SK-N-SH (cell line): ENCODE data around the gene EFEMP2. TPM values are rescaled to one million over a fixed set of nuclear protein-coding genes. Genes with fewer than 3 reads are reported as not detected.
A peak's percentile ranks its signal among the peaks of the same experiment; 100 is the strongest.

Source experiments
- CTCF ChIA-PET: fragments of 300-600, 350-600 bp; formaldehyde crosslinking; extraction: SDS; loops from one replicate; lab custom pipeline; 2021; lab: Yijun Ruan, JAX
- POLR2A ChIA-PET: fragments of 350-600 bp; sonication (Branson Sonifier 250); formaldehyde crosslinking; extraction: SDS; loops from one replicate; lab custom pipeline; 2020; ENCODE audit warnings: antibody characterized with exemption, inconsistent platforms; lab: Yijun Ruan, JAX
- DNase-seq: peaks from one replicate; pipeline ENCODE4 v3.0.0; 2012
- H2AFZ ChIP-seq: fragments of 200-600 bp; sonication (generic); 2 replicates; pipeline ENCODE4 v1.8.1; 2016; ENCODE audit warnings: antibody characterized with exemption, mild to moderate bottlenecking, low read depth
- H3F3A ChIP-seq: fragments of 200-600 bp; sonication (generic); replicated peaks from 2 replicates; pipeline ENCODE3; 2016; ENCODE audit warnings: antibody characterized with exemption, mild to moderate bottlenecking; ENCODE audit not compliant: insufficient read depth
- H3K27ac ChIP-seq, 2 experiments: fragments of 200-500 bp in 1 of 2; fragments of 200-600 bp in 1 of 2; sonication (Bioruptor generic) in 1 of 2; sonication (generic), shearing (Covaris generic) in 1 of 2; 2 replicates each; pipeline versions ENCODE4 v1.5.1 to v1.6.1; 2014 to 2016; ENCODE audit warnings: low read depth in 2 of 2, inconsistent platforms in 1 of 2, low read length in 1 of 2, mild to moderate bottlenecking in 1 of 2, mixed read lengths in 1 of 2
- H3K27me3 ChIP-seq: fragments of 200-600 bp; sonication (generic), shearing (Covaris generic); 2 replicates; pipeline ENCODE4 v1.6.1; 2016; ENCODE audit warnings: mixed run types; ENCODE audit not compliant: insufficient read depth
- H3K36me3 ChIP-seq, 2 experiments: fragments of 200-500 bp in 1 of 2; fragments of 200-600 bp in 1 of 2; sonication (Bioruptor generic) in 1 of 2; sonication (generic) in 1 of 2; replicated peaks in 1 of 2; 2 replicates each; pipeline versions ENCODE3 to v1.5.1; 2014 to 2016; ENCODE audit warnings: low read length in 1 of 2, mild to moderate bottlenecking in 1 of 2; ENCODE audit not compliant: insufficient read depth in 2 of 2, control insufficient read depth in 1 of 2
- H3K4me1 ChIP-seq, 2 experiments: fragments of 200-500 bp in 1 of 2; fragments of 200-600 bp in 1 of 2; sonication (Bioruptor generic) in 1 of 2; sonication (generic), shearing (Covaris generic) in 1 of 2; 2 replicates each; pipeline versions ENCODE4 v1.5.1 to v1.6.1; 2014 to 2016; ENCODE audit warnings: low read depth in 1 of 2, low read length in 1 of 2, mixed run types in 1 of 2; ENCODE audit not compliant: insufficient read depth in 2 of 2, control insufficient read depth in 1 of 2
- H3K4me2 ChIP-seq: fragments of 200-600 bp; sonication (generic), shearing (Covaris generic); 2 replicates; pipeline ENCODE4 v1.6.1; 2017; ENCODE audit warnings: mixed run types
- H3K4me3 ChIP-seq, 2 experiments: fragments of 200-500 bp in 1 of 2; fragments of 200-600 bp in 1 of 2; sonication (Bioruptor generic) in 1 of 2; sonication (generic), shearing (Covaris generic) in 1 of 2; 2 replicates each; pipeline versions ENCODE4 v1.5.1 to v1.8.1; 2014 to 2016; ENCODE audit warnings: low read depth in 2 of 2, inconsistent platforms in 1 of 2, low read length in 1 of 2, mild to moderate bottlenecking in 1 of 2, mixed read lengths in 1 of 2, moderate library complexity in 1 of 2
- H3K79me2 ChIP-seq: fragments of 200-600 bp; sonication (generic); 2 replicates; pipeline ENCODE4 v1.8.1; 2017; ENCODE audit warnings: mild to moderate bottlenecking; ENCODE audit not compliant: insufficient read depth
- H3K9ac ChIP-seq: fragments of 200-600 bp; sonication (generic); 2 replicates; pipeline ENCODE4 v1.6.1; 2017; ENCODE audit warnings: mixed run types
- H3K9me2 ChIP-seq: fragments of 200-600 bp; sonication (generic); 2 replicates; pipeline ENCODE4 v1.6.1; 2017; ENCODE audit warnings: mixed run types
- H3K9me3 ChIP-seq: fragments of 200-600 bp; sonication (generic); 2 replicates; pipeline ENCODE4 v1.6.1; 2017; ENCODE audit warnings: mixed run types, mild to moderate bottlenecking, moderate library complexity
- H4K20me1 ChIP-seq: fragments of 200-600 bp; sonication (generic); 2 replicates; pipeline ENCODE4 v1.6.1; 2017; ENCODE audit warnings: mild to moderate bottlenecking, mixed run types; ENCODE audit not compliant: insufficient read depth
- EP300 ChIP-seq, 2 experiments: IDR thresholded peaks; 2 replicates each; pipeline versions ENCODE4 v1.4.0 to v1.6.1; 2012; ENCODE audit warnings: borderline replicate concordance in 1 of 2, low read depth in 1 of 2, low read length in 1 of 2
- FOSL2 ChIP-seq: IDR thresholded peaks from 2 replicates; pipeline ENCODE4 v1.4.0; 2012; ENCODE audit warnings: low read depth, mild to moderate bottlenecking, moderate library complexity, borderline replicate concordance
- FOXJ3 ChIP-seq: sonication (generic); formaldehyde crosslinking; IDR thresholded peaks from 2 replicates; pipeline ENCODE4 v1.5.1; 2020; ENCODE audit warnings: mild to moderate bottlenecking, missing genetic modification reagents
- MEF2A ChIP-seq: IDR thresholded peaks from 2 replicates; pipeline ENCODE4 v1.4.0; 2012; ENCODE audit warnings: low read depth, borderline replicate concordance
- NRF1 ChIP-seq: IDR thresholded peaks from 2 replicates; pipeline ENCODE4 v1.6.1; 2012; ENCODE audit warnings: low read depth, mild to moderate bottlenecking, low read length
- RAD21 ChIP-seq: IDR thresholded peaks from 2 replicates; pipeline ENCODE4 v1.6.1; 2012; ENCODE audit warnings: mild to moderate bottlenecking, low read length
- RCOR1 ChIP-seq: fragments of 150-350 bp; IDR thresholded peaks from 2 replicates; pipeline ENCODE4 v1.6.1; 2017; ENCODE audit warnings: antibody characterized with exemption, low read length
- SMC3 ChIP-seq: IDR thresholded peaks from 2 replicates; pipeline ENCODE4 v1.6.1; 2012; ENCODE audit warnings: low read depth, low read length, improper control_type of control experiment
- TCF12 ChIP-seq: IDR thresholded peaks from 2 replicates; pipeline ENCODE4 v1.4.0; 2012
- YY1 ChIP-seq: IDR thresholded peaks from 2 replicates; pipeline ENCODE4 v1.4.0; 2012; ENCODE audit warnings: low read depth, mild to moderate bottlenecking
- WGBS: methylation state at CpG from one replicate; pipeline ENCODE4 v1.1.6; 2017; ENCODE audit warnings: low lambda C conversion rate; 5-methylcytosine and 5-hydroxymethylcytosine counted together
- polyA plus RNA-seq, 3 experiments: library from polyadenylated mRNA; depleted of rRNA; stranded (reverse); fragments of >200 nt; gene quantifications; 2 replicates each; pipeline ENCODE4 v1.2.3, GENCODE V29; 2012
- TF ChIP-seq, protein P1 (sequence below): IDR thresholded peaks from 2 replicates; pipeline ENCODE4 v1.4.0; 2012; ENCODE audit warnings: low read depth, borderline replicate concordance
- TF ChIP-seq, protein P2 (sequence below): fragments of 150-350 bp; IDR thresholded peaks from 2 replicates; pipeline ENCODE4 v1.6.1; 2016; ENCODE audit warnings: mild to moderate bottlenecking, low read depth, low read length
- TF ChIP-seq, protein P3 (sequence below): IDR thresholded peaks from 2 replicates; pipeline ENCODE4 v1.4.0; 2012; ENCODE audit warnings: low read depth, borderline replicate concordance
- TF ChIP-seq, protein P4 (sequence below): fragments of 150-350 bp; IDR thresholded peaks from 2 replicates; pipeline ENCODE4 v1.6.1; 2017; ENCODE audit warnings: antibody characterized with exemption, low read length, low read depth, borderline replicate concordance

EFEMP2 gene
- polyA plus RNA-seq, 1 of the 3 experiments (the other 2 are of a cell fraction), result 203 TPM

DNA sequence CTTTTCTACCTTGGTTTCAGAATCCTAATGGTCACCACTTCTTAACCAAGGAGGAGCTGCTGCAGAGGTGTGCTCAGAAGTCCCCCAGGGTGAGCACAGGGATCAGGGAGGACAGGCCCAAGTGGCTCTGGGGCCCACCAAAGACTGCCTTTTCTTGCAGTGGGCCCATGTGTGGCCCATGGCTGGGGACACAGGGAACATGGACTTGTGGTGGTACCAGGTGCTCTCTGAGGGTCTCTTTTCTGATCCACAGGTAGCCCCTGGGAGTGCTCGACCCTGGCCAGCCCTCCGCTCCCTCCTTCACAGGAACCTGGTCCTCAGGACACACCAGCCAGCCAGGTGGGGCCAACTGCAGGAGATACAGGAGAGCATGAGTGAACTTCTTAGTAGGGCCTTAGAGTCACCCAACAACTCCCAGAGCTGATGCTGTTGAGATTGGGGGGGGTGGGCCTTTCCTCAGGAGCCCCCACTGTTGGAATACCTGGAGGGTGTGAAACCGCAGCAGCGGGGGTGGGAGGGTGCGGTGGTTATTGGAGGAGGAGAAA lies 10.3 kb downstream of the EFEMP2 start (continued):
- TF ChIP-seq, protein P1, sequence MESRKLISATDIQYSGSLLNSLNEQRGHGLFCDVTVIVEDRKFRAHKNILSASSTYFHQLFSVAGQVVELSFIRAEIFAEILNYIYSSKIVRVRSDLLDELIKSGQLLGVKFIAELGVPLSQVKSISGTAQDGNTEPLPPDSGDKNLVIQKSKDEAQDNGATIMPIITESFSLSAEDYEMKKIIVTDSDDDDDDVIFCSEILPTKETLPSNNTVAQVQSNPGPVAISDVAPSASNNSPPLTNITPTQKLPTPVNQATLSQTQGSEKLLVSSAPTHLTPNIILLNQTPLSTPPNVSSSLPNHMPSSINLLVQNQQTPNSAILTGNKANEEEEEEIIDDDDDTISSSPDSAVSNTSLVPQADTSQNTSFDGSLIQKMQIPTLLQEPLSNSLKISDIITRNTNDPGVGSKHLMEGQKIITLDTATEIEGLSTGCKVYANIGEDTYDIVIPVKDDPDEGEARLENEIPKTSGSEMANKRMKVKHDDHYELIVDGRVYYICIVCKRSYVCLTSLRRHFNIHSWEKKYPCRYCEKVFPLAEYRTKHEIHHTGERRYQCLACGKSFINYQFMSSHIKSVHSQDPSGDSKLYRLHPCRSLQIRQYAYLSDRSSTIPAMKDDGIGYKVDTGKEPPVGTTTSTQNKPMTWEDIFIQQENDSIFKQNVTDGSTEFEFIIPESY, result no peak
- TF ChIP-seq NRF1 (no peak), RCOR1 (no peak), FOXJ3 (CRISPR knock-in tag) (no peak), TCF12 (no peak), RAD21 (no peak), FOSL2 (no peak)
- TF ChIP-seq, protein P2, sequence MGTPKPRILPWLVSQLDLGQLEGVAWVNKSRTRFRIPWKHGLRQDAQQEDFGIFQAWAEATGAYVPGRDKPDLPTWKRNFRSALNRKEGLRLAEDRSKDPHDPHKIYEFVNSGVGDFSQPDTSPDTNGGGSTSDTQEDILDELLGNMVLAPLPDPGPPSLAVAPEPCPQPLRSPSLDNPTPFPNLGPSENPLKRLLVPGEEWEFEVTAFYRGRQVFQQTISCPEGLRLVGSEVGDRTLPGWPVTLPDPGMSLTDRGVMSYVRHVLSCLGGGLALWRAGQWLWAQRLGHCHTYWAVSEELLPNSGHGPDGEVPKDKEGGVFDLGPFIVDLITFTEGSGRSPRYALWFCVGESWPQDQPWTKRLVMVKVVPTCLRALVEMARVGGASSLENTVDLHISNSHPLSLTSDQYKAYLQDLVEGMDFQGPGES, result no peak

DNA sequence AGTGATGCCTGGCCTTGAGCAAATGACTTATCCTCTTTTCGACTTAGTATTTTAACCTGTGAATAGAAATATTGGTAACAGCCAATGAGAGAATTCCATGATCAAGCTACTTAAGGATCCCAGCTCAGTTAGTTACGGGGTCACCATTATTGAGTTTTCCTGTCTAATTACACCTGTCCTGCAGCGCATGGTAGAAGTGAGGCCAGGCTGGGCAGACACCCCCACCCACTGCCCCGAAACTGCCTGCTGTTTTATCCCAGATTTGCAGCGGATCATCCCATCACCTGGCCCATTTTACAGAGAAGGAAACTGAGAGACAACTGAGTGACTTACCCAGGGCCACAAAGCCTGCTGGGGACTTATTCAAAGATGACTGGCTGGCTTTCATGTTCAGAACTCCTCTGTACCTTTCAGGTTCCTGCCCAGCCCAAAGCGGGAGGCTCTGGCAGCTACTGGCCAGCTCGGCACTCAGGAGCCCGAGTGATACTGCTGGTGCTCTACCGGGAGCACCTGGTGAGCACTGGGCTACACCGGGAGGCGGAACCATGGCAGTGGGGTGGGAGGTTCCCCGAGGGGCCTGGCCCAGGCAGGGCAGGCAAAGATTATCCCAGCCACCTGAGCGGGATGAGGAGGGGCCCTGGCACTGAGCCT lies 10.9 kb downstream of the EFEMP2 start:
- H3K36me3 ChIP-seq, result peaks cover 23 to 51% of the 10 kb centered on the region in 2 experiments
- no peak for TF ChIP-seq SMC3
- POLR2A ChIA-PET, result interaction anchor here (1.5 to 5.0 kb wide), 4 partner anchors 9 to 28 kb away, joined by 3 to 59 read pairs (median 25); partner anchors contain the start of genes CCDC85B and FIBP
- H2AFZ ChIP-seq, result no peak overlapping the region
- peak overlapping the region; percentile 86 for H3K9ac ChIP-seq
- no peaks in the 10 kb centered on the region for H3K9me2 ChIP-seq
- H3K4me1 ChIP-seq, result peaks cover 10 to 17% of the 10 kb centered on the region in 2 experiments
- H3K4me2 ChIP-seq, result peak overlapping the region; percentile 99
- peaks cover 9% of the 10 kb centered on the region for H4K20me1 ChIP-seq
- 74% methylated on average over 5 of the region's 13 CpGs for WGBS
- peaks cover 54% of the 10 kb centered on the region for H3K79me2 ChIP-seq
- peak overlapping the region; percentile 93 for H3K27ac ChIP-seq
- H3K4me3 ChIP-seq, result peak overlapping the region; percentile 97 to 99
- no peak for DNase-seq
- no peaks in the 10 kb centered on the region for H3K27me3 ChIP-seq
- H3K9me3 ChIP-seq, result no peaks in the 10 kb centered on the region
- CTCF ChIA-PET, result interaction anchor here (0.7 to 18.4 kb wide), 9 partner anchors 10 to 224 kb away, joined by 3 to 374 read pairs (median 4); partner anchors contain the start of genes CCDC85B, CTSW, EFEMP2 and FIBP
- peaks cover 43% of the 10 kb centered on the region for H3F3A ChIP-seq

DNA sequence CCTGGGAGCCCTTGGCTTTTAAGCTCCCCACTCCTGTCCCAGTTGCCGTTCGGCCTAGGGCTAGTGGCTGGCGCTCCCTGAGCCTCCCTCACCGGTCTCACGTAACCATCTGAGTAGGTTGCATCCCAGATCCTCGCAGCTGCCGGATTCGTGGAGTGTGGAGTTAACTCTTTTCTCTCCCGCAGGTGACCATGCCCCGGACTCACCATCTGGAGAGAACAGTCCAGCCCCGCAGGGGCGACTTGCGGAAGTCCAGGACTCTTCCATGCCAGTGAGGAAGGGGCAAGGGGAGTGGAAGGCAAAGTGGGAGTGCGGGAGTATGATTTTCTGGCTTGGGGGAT lies 11.5 kb downstream of the EFEMP2 start:
- Histone ChIP-seq H3K36me3 (peaks cover 23 to 51% of the 10 kb centered on the region in 2 experiments), H3K9ac (peak overlapping the region; percentile 86), H3K79me2 (peaks cover 59% of the 10 kb centered on the region), H3K4me3 (peak overlapping the region; percentile 97 to 99), H3K9me2 (no peaks in the 10 kb centered on the region), H3K4me1 (peaks cover 10 to 21% of the 10 kb centered on the region in 2 experiments), H3K9me3 (no peaks in the 10 kb centered on the region), H4K20me1 (peaks cover 14% of the 10 kb centered on the region), H3K27ac (peak overlapping the region; percentile 93), H3K4me2 (peak overlapping the region; percentile 99), H2AFZ (no peak overlapping the region), H3F3A (peaks cover 43% of the 10 kb centered on the region), H3K27me3 (no peaks in the 10 kb centered on the region)
- DNase-seq, result no peak
- WGBS, result 2% methylated on average over 14 of the region's 14 CpGs
- ChIA-PET CTCF (interaction anchor here (0.7 to 18.4 kb wide), 9 partner anchors 10 to 223 kb away, joined by 3 to 374 read pairs (median 4); partner anchors contain the start of genes CCDC85B, CTSW, EFEMP2 and FIBP), POLR2A (interaction anchor here (1.5 to 5.0 kb wide), 4 partner anchors 9 to 28 kb away, joined by 4 to 59 read pairs (median 30); partner anchors contain the start of genes CCDC85B and FIBP)
- no peak for TF ChIP-seq EP300 (IDR thresholded peaks at IDR 0.05; ENCODE audit: borderline replicate concordance in 1 of 2, low read depth in 1 of 2, low read length in 1 of 2)
- no peak for TF ChIP-seq YY1
- TF ChIP-seq MEF2A, result no peak
- TF ChIP-seq, protein P3, sequence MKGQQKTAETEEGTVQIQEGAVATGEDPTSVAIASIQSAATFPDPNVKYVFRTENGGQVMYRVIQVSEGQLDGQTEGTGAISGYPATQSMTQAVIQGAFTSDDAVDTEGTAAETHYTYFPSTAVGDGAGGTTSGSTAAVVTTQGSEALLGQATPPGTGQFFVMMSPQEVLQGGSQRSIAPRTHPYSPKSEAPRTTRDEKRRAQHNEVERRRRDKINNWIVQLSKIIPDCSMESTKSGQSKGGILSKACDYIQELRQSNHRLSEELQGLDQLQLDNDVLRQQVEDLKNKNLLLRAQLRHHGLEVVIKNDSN, result no peak
- TF ChIP-seq, protein P4, sequence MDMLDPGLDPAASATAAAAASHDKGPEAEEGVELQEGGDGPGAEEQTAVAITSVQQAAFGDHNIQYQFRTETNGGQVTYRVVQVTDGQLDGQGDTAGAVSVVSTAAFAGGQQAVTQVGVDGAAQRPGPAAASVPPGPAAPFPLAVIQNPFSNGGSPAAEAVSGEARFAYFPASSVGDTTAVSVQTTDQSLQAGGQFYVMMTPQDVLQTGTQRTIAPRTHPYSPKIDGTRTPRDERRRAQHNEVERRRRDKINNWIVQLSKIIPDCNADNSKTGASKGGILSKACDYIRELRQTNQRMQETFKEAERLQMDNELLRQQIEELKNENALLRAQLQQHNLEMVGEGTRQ, result no peak
- TF ChIP-seq SMC3, result no peak
